K562 (cell line): ENCODE measurements around the gene CATSPER1.

Source experiments
- ASH1L ChIP-seq: fragments of 450-650 bp; IDR thresholded peaks from 2 replicates; pipeline ENCODE4 v1.6.1; 2018; ENCODE audit warnings: borderline replicate concordance, mild to moderate bottlenecking, low read depth; ENCODE audit not compliant: partially characterized antibody
- CBX5 ChIP-seq: IDR thresholded peaks from 2 replicates; pipeline ENCODE4 v1.6.1; 2014; ENCODE audit warnings: low read depth, borderline replicate concordance
- ESRRA ChIP-seq: fragments of 450-650 bp; IDR thresholded peaks from 2 replicates; pipeline ENCODE4 v1.6.1; 2014; ENCODE audit warnings: low read depth, mild to moderate bottlenecking, moderate library complexity, borderline replicate concordance
- ETV6 ChIP-seq, 3 experiments: fragments of 150-350 bp in 1 of 3; sonication (generic) in 1 of 3; formaldehyde crosslinking in 1 of 3; IDR thresholded peaks; 2 replicates each; pipeline versions ENCODE4 v1.6.1 to v1.8.0; 2014 to 2022; ENCODE audit warnings: borderline replicate concordance in 2 of 3, low read depth in 2 of 3, antibody characterized with exemption in 1 of 3, low read length in 1 of 3, mild to moderate bottlenecking in 1 of 3, missing genetic modification reagents in 1 of 3
- FOXA1 ChIP-seq: fragments of 450-650 bp; IDR thresholded peaks from 2 replicates; pipeline ENCODE4 v1.6.1; 2016; ENCODE audit warnings: mild to moderate bottlenecking, borderline replicate concordance
- HDAC3 ChIP-seq: fragments of 450-650 bp; IDR thresholded peaks from 2 replicates; pipeline ENCODE4 v1.6.1; 2018; ENCODE audit warnings: borderline replicate concordance, mild to moderate bottlenecking, moderate library complexity; ENCODE audit not compliant: partially characterized antibody
- HNRNPUL1 ChIP-seq: fragments of 200-400 bp; formaldehyde crosslinking; IDR thresholded peaks from 2 replicates; pipeline ENCODE4 v1.6.1; 2017; ENCODE audit warnings: low read length
- LEF1 ChIP-seq: fragments of 450-650 bp; IDR thresholded peaks from 2 replicates; pipeline ENCODE4 v1.6.1; 2016; ENCODE audit warnings: mild to moderate bottlenecking
- ZBED1 ChIP-seq: IDR thresholded peaks from 2 replicates; pipeline ENCODE4 v1.6.1; 2014
- ZBTB33 ChIP-seq: sonication (generic); formaldehyde crosslinking; IDR thresholded peaks from 2 replicates; pipeline ENCODE4 v1.8.1; 2023; ENCODE audit warnings: mild to moderate bottlenecking, missing genetic modification reagents
- ZBTB8A ChIP-seq: fragments of 450-650 bp; IDR thresholded peaks from 2 replicates; pipeline ENCODE4 v1.6.1; 2018; ENCODE audit warnings: mild to moderate bottlenecking, moderate library complexity; ENCODE audit not compliant: partially characterized antibody
- ZNF232 ChIP-seq: sonication (generic); formaldehyde crosslinking; IDR thresholded peaks from 2 replicates; pipeline ENCODE4 v1.8.0; 2022; ENCODE audit warnings: mild to moderate bottlenecking, missing genetic modification reagents
- TF ChIP-seq, protein P1 (sequence below): fragments of 450-650 bp; formaldehyde crosslinking; conservative IDR thresholded peaks from 2 replicates; pipeline ENCODE4 v1.4.0; 2022; ENCODE audit warnings: mild to moderate bottlenecking, missing genetic modification characterization
- TF ChIP-seq, protein P2 (sequence below): sonication (generic); formaldehyde crosslinking; IDR thresholded peaks from 2 replicates; pipeline ENCODE4 v1.8.0; 2023; ENCODE audit warnings: mild to moderate bottlenecking, missing genetic modification reagents

DNA sequence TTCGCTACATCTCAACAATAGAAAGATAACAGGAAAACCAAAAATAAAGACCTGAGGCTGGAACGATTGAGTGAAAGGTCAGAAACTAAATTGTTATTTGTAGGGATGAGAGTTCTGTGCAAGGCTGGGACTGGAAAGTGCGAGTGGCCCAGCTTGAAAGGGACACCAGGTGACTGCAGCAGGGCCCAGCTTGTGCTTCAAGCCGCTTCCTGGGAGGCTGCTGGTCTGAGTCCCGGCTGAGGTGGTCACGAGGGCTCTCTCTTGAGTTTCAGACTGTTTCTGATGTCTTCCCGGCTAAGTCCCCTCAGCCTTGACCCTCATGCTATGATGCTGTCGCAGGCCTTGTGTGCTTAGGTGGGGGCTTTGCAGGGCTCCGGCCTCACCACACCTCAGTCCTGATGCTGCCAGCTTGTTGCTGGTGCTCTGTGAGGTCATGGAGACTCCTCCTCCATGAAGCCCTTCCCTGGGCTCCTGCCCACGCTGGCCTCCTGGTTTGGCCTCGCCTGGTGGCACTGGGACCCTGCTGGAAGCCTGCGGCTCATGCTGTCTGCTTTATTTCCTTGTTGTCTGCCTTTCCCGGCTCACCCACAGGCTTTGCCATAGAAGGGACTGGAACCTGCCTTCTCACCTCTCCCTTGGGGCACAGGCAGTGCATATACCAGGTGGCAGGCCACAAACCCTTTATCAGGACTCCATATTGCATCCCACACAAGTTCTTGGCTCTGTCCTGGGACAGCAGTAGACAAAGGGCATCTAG, 20.0 kb downstream of the CATSPER1 start:
- no peak for TF ChIP-seq ESRRA
- no peak for TF ChIP-seq ASH1L
- TF ChIP-seq, protein P1, sequence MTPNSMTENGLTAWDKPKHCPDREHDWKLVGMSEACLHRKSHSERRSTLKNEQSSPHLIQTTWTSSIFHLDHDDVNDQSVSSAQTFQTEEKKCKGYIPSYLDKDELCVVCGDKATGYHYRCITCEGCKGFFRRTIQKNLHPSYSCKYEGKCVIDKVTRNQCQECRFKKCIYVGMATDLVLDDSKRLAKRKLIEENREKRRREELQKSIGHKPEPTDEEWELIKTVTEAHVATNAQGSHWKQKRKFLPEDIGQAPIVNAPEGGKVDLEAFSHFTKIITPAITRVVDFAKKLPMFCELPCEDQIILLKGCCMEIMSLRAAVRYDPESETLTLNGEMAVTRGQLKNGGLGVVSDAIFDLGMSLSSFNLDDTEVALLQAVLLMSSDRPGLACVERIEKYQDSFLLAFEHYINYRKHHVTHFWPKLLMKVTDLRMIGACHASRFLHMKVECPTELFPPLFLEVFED, result no peak
- TF ChIP-seq HNRNPUL1, result no peak
- no peak for TF ChIP-seq ZBTB33
- TF ChIP-seq FOXA1, result no peak
- no peak for TF ChIP-seq ZNF232 (CRISPR knock-in tag)
- no peak for TF ChIP-seq ZBTB8A
- no peak for TF ChIP-seq HDAC3
- no peak for TF ChIP-seq LEF1
- TF ChIP-seq, protein P2, sequence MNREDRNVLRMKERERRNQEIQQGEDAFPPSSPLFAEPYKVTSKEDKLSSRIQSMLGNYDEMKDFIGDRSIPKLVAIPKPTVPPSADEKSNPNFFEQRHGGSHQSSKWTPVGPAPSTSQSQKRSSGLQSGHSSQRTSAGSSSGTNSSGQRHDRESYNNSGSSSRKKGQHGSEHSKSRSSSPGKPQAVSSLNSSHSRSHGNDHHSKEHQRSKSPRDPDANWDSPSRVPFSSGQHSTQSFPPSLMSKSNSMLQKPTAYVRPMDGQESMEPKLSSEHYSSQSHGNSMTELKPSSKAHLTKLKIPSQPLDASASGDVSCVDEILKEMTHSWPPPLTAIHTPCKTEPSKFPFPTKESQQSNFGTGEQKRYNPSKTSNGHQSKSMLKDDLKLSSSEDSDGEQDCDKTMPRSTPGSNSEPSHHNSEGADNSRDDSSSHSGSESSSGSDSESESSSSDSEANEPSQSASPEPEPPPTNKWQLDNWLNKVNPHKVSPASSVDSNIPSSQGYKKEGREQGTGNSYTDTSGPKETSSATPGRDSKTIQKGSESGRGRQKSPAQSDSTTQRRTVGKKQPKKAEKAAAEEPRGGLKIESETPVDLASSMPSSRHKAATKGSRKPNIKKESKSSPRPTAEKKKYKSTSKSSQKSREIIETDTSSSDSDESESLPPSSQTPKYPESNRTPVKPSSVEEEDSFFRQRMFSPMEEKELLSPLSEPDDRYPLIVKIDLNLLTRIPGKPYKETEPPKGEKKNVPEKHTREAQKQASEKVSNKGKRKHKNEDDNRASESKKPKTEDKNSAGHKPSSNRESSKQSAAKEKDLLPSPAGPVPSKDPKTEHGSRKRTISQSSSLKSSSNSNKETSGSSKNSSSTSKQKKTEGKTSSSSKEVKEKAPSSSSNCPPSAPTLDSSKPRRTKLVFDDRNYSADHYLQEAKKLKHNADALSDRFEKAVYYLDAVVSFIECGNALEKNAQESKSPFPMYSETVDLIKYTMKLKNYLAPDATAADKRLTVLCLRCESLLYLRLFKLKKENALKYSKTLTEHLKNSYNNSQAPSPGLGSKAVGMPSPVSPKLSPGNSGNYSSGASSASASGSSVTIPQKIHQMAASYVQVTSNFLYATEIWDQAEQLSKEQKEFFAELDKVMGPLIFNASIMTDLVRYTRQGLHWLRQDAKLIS (CRISPR knock-in tag), result no peak
- no peak for TF ChIP-seq CBX5
- no peak for TF ChIP-seq ETV6 (IDR thresholded peaks at IDR 0.05; ENCODE audit: borderline replicate concordance in 1 of 2, low read depth in 2 of 2, low read length in 1 of 2)
- TF ChIP-seq ETV6 (CRISPR knock-in tag; IDR thresholded peaks at IDR 0.05; ENCODE audit: borderline replicate concordance), result no peak
- no peak for TF ChIP-seq ZBED1
